Keratinocyte (primary cell): ENCODE results near the gene EPRS1. TPM values are rescaled to one million over a fixed set of nuclear protein-coding genes. Genes with fewer than 3 reads are reported as not detected.

Experiments used
- DNase-seq: peaks from one replicate; pipeline ENCODE4 v3.0.0-alpha.2; 2011; ENCODE audit warnings: low read depth, missing footprints, low spot score
- FAIRE-seq: peaks from 2 replicates; lab custom pipeline; 2011; peaks lifted over from hg19 to GRCh38; lab: Jason Lieb, UNC
- H2AFZ ChIP-seq: 2 replicates; pipeline ENCODE4 v1.6.0; 2012; ENCODE audit warnings: low read length, control low read depth, inconsistent platforms; ENCODE audit not compliant: control insufficient read depth
- H3K27ac ChIP-seq: 2 replicates; pipeline ENCODE4 v1.5.1; 2011; ENCODE audit warnings: low read length; ENCODE audit not compliant: control insufficient read depth, insufficient read depth
- H3K27me3 ChIP-seq: 3 replicates; pipeline ENCODE4 v1.6.0; 2011; ENCODE audit warnings: low read length; ENCODE audit not compliant: control insufficient read depth, insufficient read depth; ENCODE audit errors: extremely low read depth
- H3K36me3 ChIP-seq, 2 experiments: 2 replicates in 1 of 2; 3 replicates in 1 of 2; pipeline ENCODE4 v1.5.1; 2011; ENCODE audit warnings: low read length in 2 of 2, mild to moderate bottlenecking in 1 of 2; ENCODE audit not compliant: control insufficient read depth in 2 of 2, insufficient read depth in 2 of 2; ENCODE audit errors: extremely low read depth in 1 of 2
- H3K4me1 ChIP-seq: 3 replicates; pipeline ENCODE4 v1.5.1; 2011; ENCODE audit warnings: low read length; ENCODE audit not compliant: control insufficient read depth, insufficient read depth; ENCODE audit errors: extremely low read depth
- H3K4me2 ChIP-seq: 3 replicates; pipeline ENCODE4 v1.6.0; 2011; ENCODE audit warnings: low read depth, low read length; ENCODE audit not compliant: control insufficient read depth, insufficient read depth; ENCODE audit errors: extremely low read depth
- H3K4me3 ChIP-seq, 3 experiments: fragments of 200-600 bp in 1 of 3; sonication (generic) in 1 of 3; 2 replicates in 2 of 3; 3 replicates in 1 of 3; pipeline ENCODE4 v1.5.1; 2011 to 2016; ENCODE audit warnings: low read length in 3 of 3, mild to moderate bottlenecking in 3 of 3, control low read depth in 2 of 3, inconsistent platforms in 1 of 3, low read depth in 1 of 3, mixed read lengths in 1 of 3, mixed run types in 1 of 3, moderate library complexity in 1 of 3; ENCODE audit not compliant: control insufficient read depth in 2 of 3, insufficient read depth in 2 of 3; ENCODE audit errors: extremely low read depth in 1 of 3
- H3K79me2 ChIP-seq: 2 replicates; pipeline ENCODE4 v1.6.0; 2012; ENCODE audit warnings: low read length; ENCODE audit not compliant: control insufficient read depth, insufficient read depth
- H3K9ac ChIP-seq: 3 replicates; pipeline ENCODE4 v1.6.0; 2011; ENCODE audit warnings: low read length; ENCODE audit not compliant: control insufficient read depth, insufficient read depth; ENCODE audit errors: extremely low read depth
- H3K9me1 ChIP-seq: 3 replicates; pipeline ENCODE4 v1.6.0; 2011; ENCODE audit warnings: low read length; ENCODE audit not compliant: control insufficient read depth, insufficient read depth; ENCODE audit errors: extremely low read depth
- H3K9me3 ChIP-seq: 2 replicates; pipeline ENCODE4 v1.5.1; 2012; ENCODE audit warnings: low read depth, low read length; ENCODE audit not compliant: control insufficient read depth
- H4K20me1 ChIP-seq: 3 replicates; pipeline ENCODE4 v1.6.0; 2011; ENCODE audit warnings: low read length; ENCODE audit not compliant: control insufficient read depth, insufficient read depth; ENCODE audit errors: extremely low read depth
- EZH2 ChIP-seq: IDR thresholded peaks from one replicate; pipeline ENCODE4 v1.6.1; 2012; ENCODE audit warnings: inconsistent platforms, mild to moderate bottlenecking, low read length, moderate library complexity
- dilution Hi-C: fragments of 300-500 bp; cut with MboI; formaldehyde crosslinking; loops from one replicate; pipeline ENCODE4 v1.7.0; 2020; ENCODE audit warnings: low sequenced_read_pairs; ENCODE audit not compliant: extremely low pct_ligation_motif_present
- polyA plus RNA-seq, 5 experiments: library from polyadenylated mRNA; depleted of rRNA in 3 of 5; stranded (reverse) in 3 of 5; stranded (forward) in 1 of 5; unstranded in 1 of 5; fragments of >200 nt; gene quantifications; 1 replicate in 1 of 5; 2 replicates in 3 of 5; 3 replicates in 1 of 5; pipeline versions ENCODE4 v1.2.1 to v1.2.3, GENCODE V29; 2011 to 2012; ENCODE audit warnings: missing spikeins in 2 of 5, low read depth in 1 of 5, low replicate concordance in 1 of 5
- TF ChIP-seq, protein P1 (sequence below), 3 experiments: IDR thresholded peaks in 1 of 3; conservative IDR thresholded peaks in 1 of 3; optimal IDR thresholded peaks in 1 of 3; 2 replicates in 2 of 3; 3 replicates in 1 of 3; pipeline versions ENCODE3 to v1.5.1; 2011; ENCODE audit warnings: low read length in 3 of 3, mild to moderate bottlenecking in 3 of 3, moderate library complexity in 2 of 3, control low read depth in 1 of 3, inconsistent platforms in 1 of 3; ENCODE audit not compliant: insufficient read depth in 2 of 3; ENCODE audit errors: extremely low read depth in 1 of 3

EPRS1 gene
- polyA plus RNA-seq, 1 donor (not counting 4 experiments of a cell fraction or from before 2014, with no cell fraction given): 96.3 TPM

DNA sequence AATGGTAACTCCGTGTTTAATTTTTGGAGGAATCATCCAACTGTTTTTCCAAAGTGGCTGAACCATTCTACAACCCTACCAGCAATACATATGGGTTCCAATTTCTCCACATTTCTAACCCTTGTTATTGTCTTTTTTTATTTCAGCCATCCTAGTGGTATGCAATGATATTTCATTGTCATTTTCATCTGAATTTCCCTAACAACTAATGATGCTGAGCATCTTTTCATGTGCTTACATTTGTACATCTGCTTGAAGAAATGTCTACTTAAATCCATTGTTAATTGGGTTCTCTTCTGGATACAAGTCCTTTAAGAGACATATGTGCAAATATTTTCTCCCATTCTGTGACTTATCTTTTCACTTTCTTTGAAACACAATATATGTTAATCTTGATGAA, 43.3 kb downstream of the EPRS1 start:
- H3K4me1 ChIP-seq: no peaks in the 10 kb centered on the region
- no peaks in the 10 kb centered on the region for H3K9me1 ChIP-seq
- no peaks in the 10 kb centered on the region for H3K27me3 ChIP-seq
- no peaks in the 10 kb centered on the region for H4K20me1 ChIP-seq
- no peaks in the 10 kb centered on the region for H3K79me2 ChIP-seq
- H2AFZ ChIP-seq: no peak overlapping the region
- dilution Hi-C loops: no loop called here
- peaks cover 5 to 8% of the 10 kb centered on the region in 2 experiments for H3K36me3 ChIP-seq
- H3K9ac ChIP-seq: no peak overlapping the region
- no peaks in the 10 kb centered on the region for H3K9me3 ChIP-seq
- TF ChIP-seq, protein P1, sequence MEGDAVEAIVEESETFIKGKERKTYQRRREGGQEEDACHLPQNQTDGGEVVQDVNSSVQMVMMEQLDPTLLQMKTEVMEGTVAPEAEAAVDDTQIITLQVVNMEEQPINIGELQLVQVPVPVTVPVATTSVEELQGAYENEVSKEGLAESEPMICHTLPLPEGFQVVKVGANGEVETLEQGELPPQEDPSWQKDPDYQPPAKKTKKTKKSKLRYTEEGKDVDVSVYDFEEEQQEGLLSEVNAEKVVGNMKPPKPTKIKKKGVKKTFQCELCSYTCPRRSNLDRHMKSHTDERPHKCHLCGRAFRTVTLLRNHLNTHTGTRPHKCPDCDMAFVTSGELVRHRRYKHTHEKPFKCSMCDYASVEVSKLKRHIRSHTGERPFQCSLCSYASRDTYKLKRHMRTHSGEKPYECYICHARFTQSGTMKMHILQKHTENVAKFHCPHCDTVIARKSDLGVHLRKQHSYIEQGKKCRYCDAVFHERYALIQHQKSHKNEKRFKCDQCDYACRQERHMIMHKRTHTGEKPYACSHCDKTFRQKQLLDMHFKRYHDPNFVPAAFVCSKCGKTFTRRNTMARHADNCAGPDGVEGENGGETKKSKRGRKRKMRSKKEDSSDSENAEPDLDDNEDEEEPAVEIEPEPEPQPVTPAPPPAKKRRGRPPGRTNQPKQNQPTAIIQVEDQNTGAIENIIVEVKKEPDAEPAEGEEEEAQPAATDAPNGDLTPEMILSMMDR (optimal IDR thresholded peaks at IDR 0.05 in 1 of 3, IDR thresholded peaks at IDR 0.05 in 1 of 3, conservative IDR thresholded peaks at IDR 0.05 in 1 of 3; ENCODE audit: extremely low read depth in 1 of 3, insufficient read depth in 2 of 3, low read length in 3 of 3): no peak
- no peak for TF ChIP-seq EZH2
- DNase-seq: no peak
- no peak overlapping the region for H3K27ac ChIP-seq
- no peak for FAIRE-seq
- no peak overlapping the region for H3K4me3 ChIP-seq
- H3K4me2 ChIP-seq: no peak overlapping the region

DNA sequence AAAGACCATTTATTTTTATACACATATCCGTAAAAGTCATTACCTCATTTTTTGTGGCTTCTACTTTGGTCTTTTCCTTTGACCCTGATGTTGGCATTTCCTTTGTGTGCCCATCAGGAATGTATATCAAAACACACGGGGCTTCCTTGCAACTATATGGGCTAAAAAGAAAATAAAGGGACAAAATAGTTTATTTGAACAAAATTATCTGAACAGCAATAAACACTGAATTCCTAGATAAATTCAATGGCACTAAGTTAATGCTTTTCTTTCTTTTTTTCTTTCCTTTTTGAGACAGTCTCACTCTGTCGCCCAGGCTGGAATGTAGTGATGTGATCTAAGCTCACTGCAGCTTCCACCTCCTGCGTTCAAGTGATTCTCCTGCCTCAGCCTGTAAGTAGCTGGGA, 45.2 kb downstream of the EPRS1 start:
- Histone ChIP-seq H3K79me2 (no peaks in the 10 kb centered on the region), H3K9me1 (no peaks in the 10 kb centered on the region), H3K27me3 (no peaks in the 10 kb centered on the region), H3K9ac (no peak overlapping the region), H3K27ac (no peak overlapping the region), H3K4me2 (no peak overlapping the region), H4K20me1 (no peaks in the 10 kb centered on the region), H3K4me1 (no peaks in the 10 kb centered on the region), H3K36me3 (peaks cover 8 to 12% of the 10 kb centered on the region in 2 experiments), H2AFZ (no peak overlapping the region), H3K9me3 (no peaks in the 10 kb centered on the region), H3K4me3 (no peak overlapping the region)
- dilution Hi-C loops: no loop called here
- no peak for FAIRE-seq
- no peak for DNase-seq
- no peak for TF ChIP-seq EZH2
- TF ChIP-seq, protein P1 (optimal IDR thresholded peaks at IDR 0.05 in 1 of 3, IDR thresholded peaks at IDR 0.05 in 1 of 3, conservative IDR thresholded peaks at IDR 0.05 in 1 of 3; ENCODE audit: extremely low read depth in 1 of 3, insufficient read depth in 2 of 3, low read length in 3 of 3): no peak
